T-helper 1 cell (primary cell): ENCODE results near the gene HECTD4.

ENCODE experiments used
- DNase-seq, 5 donors: peaks; one replicate each; pipeline ENCODE4 v3.0.0-alpha.2; 2012 to 2020

The HECTD4 gene

GRCh38 chr12:112175361-112176155 is 206.7 kb downstream of the HECTD4 start:
- DNase-seq: no peak

GRCh38 chr12:112172556-112173324 is 209.5 kb downstream of the HECTD4 start:
- DNase-seq: no peak

- no peak for DNase-seq
Measured at GRCh38 chr12:112170971-112171596, 211.1 kb downstream of the HECTD4 start.

- DNase-seq: no peak
Measured at GRCh38 chr12:112170376-112170775, 211.9 kb downstream of the HECTD4 start.

DNA sequence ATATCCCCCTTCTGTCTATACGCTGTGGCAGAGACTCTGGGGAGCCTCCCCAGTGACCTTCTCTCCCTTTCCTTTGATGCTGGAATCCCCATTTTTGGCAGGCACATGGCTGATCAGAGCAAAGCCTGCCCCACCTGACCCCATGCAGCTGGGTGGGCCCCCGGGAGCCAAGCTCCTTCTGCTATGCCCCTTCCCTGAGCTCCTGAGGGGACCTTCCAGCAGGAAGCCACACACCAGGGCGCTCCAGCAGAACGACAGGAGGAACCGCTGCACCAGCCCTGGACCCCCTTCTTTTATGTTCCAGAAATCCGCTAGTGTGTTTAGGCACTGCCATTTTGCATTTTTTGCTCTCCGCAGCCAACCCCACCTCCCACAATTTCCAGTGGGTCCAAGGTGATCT is 212.3 kb downstream of the HECTD4 start:
- DNase-seq: no peak

GRCh38 chr12:112169161-112169872 is 212.9 kb downstream of the HECTD4 start:
- DNase-seq: no peak

DNA sequence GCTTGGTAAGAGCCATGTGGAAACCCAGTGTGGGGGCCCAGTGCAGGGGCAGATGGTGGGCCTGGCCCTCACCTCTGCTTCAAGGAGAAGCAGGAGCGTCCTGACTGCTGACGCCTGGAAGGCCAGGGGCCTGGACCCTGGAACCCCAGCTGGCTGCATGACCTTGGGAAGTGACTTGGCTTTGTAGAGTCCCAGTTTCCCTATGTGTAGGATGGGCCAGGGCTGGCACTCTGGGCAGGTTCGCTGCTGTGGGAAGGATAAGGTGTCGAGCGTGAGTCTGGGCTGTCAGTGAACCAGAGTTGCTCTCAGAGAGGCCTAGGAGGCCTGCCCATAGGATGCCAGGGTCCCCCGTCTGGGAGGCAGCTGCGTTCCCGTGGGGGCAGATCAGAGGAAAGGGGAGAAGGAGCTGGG is 213.7 kb downstream of the HECTD4 start:
- no peak for DNase-seq

DNA sequence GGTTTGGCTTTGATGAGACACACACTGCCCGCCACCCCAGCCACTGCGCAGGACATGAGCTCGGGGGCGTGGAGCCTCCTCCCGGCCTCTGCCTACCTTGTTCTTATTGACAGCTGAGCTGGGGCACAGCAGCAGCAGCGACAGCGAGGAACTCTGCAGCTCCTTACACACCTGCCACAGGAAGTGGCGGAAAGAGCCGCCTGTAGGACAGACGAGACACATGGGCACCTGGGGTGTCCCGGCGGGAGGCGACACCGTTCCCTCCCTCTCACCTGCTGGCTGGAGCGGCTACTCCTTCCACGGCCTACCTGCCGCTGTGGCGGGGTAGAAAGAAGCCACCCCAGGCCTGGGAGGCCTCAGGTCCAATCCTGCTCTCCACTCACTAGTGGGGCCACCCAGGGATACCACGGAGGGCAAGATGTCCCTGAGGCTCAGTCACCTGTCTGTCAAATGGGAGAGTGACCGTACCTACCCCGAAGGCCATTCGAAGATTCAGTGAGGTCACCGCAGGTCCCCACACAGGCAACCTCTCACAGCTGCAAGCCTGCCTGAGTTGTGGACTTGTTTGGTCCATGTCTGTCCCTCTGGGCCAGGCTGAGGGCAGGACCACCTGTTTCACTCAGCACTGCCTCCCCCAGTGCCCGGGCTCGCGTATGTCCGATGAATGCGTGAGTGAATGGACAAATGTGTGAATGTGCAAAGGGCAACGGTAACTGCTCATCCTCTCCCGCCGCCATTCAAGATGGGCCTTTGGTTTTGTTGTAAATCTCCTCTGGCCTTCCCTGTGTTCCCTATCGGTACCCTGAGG is 214.3 kb downstream of the HECTD4 start:
- DNase-seq: no peak

DNA sequence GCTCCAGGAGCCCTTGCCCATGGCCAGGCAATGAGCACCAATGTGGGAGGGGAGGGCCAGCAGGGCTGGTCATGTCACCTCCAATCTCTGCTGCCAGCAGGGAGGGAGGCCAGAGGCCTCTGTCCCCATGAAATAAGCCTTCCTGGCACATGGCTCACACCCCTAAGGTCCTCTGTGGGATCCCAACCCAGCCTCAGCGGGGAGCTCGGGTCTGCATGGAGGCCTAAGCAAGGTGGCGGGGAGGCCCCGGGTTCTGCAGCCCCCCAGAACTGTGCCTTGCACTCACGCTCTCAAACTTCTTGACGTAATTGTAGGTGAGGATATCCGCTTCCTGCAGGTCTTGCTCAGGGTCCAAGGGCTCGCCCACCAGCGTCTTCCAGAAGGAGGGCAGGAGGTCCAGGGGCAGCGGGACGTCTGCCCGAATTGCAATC is 215.2 kb downstream of the HECTD4 start:
- no peak for DNase-seq

DNA sequence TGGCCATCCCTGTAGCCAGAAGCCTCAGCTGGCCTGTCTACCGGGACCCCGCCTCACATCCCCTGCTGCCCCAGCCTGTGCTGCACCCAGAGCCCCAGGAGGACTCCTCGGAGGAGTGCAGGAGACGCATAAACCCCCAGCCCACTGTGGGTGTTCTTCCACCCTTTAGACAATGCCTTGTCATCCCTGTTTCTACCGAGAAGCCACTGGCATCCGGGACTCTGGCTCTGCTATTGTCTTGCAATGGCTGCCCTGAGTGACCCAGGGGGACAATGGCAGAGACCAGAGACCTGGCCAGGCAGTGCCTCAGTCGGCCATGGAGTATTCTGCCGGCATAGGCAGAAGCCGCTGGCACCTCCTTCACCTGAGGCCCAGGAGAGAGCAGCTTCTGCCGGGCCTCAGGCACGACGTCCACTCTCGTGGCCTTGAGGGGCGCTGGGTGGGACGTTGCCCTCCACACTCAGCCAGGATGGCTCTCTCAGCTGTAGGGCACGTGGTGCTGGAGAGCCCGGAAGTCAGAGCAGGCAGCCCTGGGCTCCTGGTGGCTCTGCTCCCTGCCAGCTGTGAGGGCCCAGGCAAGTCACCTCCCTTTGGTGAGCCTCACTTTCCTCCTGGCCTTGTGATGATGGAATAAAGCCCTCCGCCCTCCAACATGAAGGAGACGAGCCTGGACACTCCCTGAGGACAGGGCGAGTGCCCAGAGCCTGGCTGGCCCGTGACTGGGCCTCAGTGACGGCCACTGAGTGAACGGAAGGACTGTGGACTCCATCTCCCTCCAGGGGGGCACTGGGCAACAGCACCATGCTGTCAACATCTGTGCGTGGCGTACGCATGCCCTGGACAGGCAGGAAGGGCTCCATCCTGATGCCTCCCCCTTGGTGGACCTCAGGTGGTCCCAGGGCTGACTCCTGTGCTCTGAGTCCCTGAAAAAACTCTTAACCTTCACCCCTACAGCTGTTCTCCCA is 215.9 kb downstream of the HECTD4 start:
- no peak for DNase-seq

DNA sequence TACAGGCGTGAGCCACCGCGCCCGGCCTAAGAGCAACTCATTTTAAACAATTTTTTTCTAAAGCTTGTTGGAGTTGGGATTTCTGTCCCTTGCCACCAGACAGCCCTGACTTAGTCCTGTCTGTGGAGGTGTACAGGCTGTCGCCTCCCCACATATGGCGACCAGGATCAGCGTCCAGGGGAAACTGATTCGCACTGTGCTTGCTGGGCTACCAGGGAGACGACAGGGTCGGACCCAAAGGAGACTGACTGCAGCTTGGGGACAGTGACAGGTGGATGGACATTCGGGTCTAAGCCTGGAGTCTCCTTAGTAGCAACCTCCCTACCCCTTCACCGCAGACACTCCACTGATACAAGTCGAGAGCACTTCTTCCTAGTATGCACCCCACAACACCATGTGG is 216.6 kb downstream of the HECTD4 start:
- DNase-seq: no peak

DNA sequence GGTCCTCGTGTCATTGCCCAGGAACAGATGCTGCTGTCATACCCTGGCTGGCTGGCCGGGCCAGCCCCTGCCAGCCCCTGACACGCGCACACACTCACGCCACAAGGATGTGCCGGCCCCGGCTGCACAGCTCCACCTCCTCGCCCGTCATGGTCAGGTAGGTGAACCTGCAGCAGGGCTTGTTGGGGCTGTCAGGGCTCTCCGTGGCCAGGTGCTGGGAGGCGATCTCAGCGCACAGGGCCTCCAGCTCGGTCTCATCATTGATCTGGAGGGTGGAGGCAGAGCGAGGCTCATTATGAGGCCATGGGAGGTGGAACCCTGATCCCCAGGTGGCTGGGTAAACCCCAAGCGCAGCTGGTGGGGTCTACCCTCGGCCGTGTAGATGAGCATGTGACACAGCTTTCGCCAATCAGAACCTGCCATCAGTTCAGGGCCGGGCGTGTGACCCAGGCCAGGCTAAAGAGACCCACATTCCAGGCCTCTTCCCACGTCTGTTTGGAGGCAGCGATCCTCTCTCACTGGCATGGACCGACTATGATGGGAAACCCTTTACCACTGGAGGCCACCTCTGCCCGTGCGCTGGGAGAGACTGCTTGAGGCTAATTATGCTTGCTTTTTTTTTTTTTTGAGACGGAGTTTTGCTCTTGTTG is 218.1 kb downstream of the HECTD4 start:
- DNase-seq: no peak

DNA sequence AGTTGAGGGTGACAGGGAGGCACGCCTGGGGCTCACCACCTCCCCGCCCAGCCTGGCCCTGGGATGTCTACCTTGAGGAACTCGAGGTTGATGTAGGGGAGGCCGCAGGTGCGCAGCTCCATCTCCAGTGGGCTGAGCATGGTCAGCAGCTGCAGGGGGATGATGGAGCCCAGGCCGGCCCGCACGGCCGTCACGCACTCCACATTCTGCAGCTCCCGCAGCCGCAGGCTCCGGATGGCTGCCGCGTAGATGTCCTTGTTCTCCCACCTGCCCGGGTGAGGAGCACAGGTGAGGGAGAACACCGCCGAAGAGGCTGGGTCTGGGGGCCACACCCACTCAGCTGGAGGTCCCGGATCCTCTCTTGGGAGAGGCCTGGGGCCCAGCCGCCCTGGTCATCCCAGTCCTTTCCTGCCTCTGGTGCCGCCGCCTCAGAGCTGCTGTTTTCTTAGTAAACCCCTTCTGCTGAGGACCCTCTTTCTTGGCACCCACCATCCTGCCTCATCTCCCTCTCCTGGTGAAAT is 218.7 kb downstream of the HECTD4 start:
- no peak for DNase-seq

GRCh38 chr12:112163056-112163455 is 219.2 kb downstream of the HECTD4 start:
- no peak for DNase-seq

DNA sequence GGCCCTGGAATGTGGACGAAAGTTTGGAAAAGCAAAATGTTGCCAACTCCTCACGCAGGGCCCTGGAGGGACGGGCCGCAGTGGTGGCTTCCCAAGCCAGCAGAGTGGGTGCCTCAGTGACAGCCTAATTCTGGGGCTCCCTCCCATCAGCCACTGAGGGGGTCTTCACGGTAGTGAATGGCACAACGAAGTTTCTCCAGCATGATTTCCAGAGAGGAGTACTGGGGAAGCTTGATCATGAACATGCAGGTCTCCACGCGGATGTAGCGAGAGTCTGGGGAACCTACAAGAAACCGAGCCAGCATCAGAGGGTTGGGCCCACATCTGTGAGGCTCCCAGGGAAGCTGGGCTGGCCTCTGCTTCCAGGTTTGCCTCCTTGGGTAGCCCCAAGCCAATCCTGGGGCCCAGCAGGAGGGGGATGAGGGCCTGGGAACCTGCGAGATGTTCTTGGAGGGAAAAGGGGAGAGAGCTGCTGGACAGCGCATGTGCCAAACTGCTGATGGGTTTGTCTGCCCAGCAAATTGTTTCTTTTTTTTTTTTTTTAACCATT is 219.9 kb downstream of the HECTD4 start:
- no peak for DNase-seq

- DNase-seq: no peak
Measured at GRCh38 chr12:112161711-112162110, 220.5 kb downstream of the HECTD4 start.

GRCh38 chr12:112160611-112161010 is 221.6 kb downstream of the HECTD4 start:
- no peak for DNase-seq

DNA sequence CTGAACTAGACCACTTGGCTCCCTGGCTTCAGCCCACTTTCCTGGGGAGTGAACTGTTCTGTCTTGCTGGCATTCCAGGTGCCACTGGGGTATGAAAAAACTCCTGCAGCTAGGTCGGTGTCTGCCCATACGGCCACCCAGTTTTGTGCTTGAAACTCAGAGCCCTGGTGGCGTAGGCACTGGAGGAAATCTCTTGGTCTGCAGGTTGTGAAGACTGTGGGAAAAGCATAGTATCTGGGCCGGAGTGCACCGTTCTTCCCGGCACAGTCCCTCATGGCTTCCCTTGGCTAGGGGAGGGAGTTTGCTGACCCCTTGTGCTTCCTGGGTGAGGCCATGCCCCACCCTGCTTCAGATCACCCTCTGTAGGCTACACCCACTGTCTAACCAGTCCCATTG is 223.1 kb downstream of the HECTD4 start:
- DNase-seq: no peak

DNA sequence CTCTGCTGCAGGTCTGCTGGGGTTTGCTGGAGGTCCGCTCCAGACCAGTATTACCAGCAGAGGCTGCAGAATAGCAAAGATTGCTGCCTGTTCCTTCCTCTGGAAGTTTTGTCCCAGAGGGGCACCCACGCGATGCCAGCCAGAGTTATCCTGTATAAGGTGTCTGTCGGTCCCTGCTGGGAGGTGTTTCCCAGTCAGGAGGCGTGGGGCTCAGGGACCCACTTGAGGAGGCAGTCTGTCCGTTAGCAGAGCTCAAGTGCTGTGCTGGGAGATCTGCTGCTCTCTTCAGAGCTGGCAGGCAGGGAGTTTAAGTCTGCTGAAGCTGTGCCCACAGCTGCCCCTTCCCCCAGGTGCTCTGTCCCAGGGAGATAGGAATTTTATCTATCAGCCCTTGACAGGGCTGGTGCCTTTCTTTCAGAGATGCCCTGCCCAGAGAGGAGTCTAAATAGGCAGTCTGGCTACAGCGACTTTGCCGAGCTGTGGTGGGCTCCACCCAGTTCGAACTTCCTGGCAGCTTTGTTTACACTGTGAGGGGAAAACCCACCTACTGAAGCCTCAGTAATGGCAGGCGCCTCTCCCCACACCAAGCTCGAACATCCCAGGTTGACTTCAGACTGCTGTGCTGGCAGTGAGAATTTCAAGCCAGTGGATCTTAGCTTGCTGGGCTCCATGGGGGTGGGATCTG is 223.6 kb downstream of the HECTD4 start:
- peak in 2 of 5 donors; percentile 13 to 61 for DNase-seq
